NAMALWA (cell line): ENCODE data around the gene FIBCD1.
A peak's percentile ranks its signal among the peaks of the same experiment; 100 is the strongest.

Experiments used
- DNase-seq: peaks from one replicate; pipeline ENCODE4 v3.0.0-alpha.2; 2015; ENCODE audit warnings: low spot score

FIBCD1 gene

DNA sequence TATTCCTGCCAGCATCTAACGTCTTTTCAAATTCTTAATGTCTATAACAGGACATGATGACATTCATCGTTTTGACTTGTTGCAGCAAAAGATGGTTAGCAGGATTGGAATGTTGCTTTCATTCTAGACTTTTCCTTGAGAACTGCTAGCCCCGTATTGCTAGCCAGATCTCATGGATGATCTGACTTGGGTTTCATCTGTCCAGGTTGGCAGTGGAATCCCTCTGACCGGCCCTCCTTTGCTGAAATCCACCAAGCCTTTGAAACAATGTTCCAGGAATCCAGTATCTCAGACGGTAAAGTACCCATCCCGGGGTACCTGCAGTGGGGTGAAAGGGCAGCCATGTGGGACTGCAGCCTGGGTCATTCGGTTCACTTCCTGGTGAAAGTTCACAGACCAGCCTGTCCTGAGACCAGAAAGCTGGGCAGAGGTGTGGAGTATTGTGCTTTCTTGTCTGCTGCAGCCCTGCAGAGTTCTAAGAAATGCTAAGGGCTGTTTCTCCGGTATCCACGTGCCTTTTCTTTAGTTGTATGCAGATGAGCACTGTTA, 59.1 kb downstream of the FIBCD1 start:
- DNase-seq: no peak

DNA sequence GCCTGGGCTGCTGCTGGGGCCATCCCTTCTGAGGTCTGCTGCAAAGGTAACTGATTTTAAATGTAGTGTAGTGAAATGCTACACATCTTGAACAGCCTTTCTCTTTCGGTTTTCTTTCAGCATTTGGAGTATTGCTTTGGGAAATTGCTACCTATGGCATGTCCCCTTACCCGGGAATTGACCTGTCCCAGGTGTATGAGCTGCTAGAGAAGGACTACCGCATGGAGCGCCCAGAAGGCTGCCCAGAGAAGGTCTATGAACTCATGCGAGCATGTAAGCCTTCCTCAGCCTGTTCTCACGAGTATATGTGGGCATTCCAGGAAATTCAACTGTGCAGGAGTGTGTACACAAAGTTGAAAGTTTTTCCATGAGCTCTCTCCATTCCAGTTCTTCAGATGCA, 60.8 kb downstream of the FIBCD1 start:
- no peak for DNase-seq

- DNase-seq: no peak
Measured at GRCh38 chr9:130877300-130877699, 61.7 kb downstream of the FIBCD1 start.

GRCh38 chr9:130874783-130875182, 64.3 kb downstream of the FIBCD1 start:
- DNase-seq: no peak

- no peak for DNase-seq
Measured at GRCh38 chr9:130873966-130874365, 65.1 kb downstream of the FIBCD1 start.

DNA sequence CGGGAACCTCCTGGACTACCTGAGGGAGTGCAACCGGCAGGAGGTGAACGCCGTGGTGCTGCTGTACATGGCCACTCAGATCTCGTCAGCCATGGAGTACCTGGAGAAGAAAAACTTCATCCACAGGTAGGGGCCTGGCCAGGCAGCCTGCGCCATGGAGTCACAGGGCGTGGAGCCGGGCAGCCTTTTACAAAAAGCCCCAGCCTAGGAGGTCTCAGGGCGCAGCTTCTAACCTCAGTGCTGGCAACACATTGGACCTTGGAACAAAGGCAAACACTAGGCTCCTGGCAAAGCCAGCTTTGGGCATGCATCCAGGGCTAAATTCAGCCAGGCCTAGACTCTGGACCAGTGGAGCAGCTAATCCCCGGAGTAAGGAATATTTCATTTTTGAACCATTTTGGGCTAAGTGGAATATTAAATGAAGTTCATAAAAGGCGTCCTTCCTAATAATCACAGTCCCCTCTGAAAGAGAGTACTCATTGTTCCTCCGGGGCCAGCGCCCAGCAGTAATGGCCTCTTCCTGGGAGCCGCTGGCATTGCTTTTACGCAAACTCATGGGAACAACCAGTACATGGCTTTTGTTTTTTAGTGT, 66.0 kb downstream of the FIBCD1 start:
- no peak for DNase-seq

- DNase-seq: no peak
Measured at GRCh38 chr9:130872508-130872907, 66.5 kb downstream of the FIBCD1 start.

GRCh38 chr9:130872093-130872492, 67.0 kb downstream of the FIBCD1 start:
- no peak for DNase-seq

DNA sequence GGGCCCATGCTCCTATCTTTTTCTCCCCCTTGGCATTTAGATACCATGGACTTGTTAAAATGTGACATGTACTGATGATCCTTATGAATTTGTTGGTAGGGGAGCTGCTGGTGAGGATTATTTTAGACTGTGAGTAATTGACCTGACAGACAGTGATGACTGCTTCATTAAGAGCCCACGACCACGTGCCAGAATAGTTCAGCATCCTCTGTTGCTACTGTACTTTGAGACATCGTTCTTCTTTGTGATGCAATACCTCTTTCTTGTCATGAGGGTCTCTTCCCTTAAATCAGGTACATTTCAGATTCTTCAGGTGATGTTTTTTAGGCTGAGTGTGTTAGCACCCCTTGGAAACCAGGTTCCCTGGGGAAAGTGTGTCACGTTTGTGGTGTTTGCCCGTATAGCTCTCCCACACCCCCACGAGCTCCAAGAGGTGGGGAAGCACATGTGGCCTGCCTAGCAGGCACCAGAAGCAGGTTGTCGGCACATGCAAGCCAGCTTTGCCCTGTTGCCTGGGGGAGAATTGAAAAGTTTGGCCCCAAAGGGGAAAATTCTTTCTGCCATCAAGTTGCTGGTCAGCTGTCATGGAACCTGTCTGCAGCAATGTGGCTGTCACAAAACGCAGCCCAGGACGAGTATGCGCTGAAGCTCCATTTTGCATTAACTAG, 67.5 kb downstream of the FIBCD1 start:
- DNase-seq: no peak

DNA sequence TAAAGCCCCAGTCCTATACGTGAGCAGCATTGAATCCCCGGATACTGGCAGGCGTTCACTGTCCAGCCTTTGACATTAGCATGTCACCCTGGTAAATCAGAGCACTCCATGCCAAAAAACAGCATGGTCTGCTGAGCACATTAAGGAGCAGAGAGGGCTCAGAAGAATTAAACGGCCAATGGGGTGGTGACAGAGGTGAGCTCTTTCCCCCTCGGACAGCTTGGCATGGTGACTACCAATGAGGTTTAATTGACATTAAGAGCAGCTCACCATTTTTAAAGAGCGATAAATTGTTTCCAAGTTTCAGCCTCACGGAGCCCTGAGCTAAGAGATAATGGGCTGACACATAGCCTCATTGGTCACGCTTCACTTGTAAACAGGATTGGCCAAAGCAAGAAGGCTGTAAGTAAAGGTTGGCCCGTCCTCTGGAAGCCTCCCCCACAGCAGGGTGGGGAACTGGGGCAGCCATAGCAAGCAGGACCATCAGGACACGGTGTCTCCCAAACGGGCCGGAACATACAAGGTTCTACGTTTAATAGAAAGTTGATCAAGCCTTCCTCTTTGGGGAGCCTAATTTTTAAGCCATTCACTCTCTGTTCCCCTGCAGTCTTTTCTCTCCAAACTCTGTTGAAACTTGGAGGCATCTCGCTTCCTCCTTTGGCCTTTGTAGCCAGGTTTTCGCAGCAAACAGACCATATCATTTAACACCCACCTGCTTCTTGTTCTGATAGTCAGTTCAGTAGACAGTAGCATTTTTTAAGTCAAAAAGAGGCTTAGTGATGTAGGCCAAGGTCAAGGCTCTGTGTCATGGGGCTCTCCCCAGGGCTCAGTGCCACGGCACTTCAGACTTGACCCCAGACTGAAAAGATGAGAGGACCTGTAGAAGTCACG, 68.3 kb downstream of the FIBCD1 start:
- DNase-seq: no peak

DNA sequence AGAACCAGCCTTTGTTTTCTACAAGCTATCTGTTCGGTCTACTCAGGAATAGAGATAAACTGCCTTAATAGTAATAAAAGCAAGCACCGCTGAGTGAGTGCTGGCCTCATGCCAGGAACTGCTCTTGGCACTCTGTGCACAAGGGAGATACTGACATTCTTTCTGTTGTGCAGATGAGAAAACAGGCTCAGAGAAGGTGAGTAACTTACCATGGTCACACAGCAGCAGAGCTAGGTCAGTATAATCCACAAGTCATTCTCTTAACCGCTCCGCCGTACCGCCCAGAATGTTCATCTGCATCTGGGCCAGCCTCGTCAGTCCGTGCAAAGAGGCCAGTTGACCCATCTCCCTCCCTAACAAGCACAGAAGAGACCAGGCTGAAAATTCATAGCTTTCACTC, 69.8 kb downstream of the FIBCD1 start:
- peak; percentile 19 for DNase-seq

GRCh38 chr9:130868230-130868629, 70.8 kb downstream of the FIBCD1 start:
- no peak for DNase-seq

DNA sequence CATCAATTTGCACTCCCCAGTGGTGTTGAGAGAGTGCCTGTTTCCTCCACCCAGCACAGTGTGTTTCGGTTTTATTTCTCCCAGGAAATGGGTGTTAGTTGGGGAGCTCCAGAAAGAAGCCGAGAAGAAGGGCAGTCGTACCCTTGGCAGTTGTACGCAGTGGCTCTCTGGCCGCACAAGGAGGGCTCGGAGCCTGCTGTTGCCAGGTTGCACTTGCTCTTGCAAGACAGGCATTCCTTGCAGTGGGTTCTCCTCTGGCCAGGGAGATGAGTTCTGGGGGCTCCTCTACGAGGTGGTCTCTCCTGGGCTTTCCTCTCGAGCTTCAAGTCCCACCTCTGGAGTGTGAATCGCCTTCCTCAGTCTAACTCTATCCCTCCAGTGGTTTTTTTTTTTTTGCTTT, 71.5 kb downstream of the FIBCD1 start:
- no peak for DNase-seq

DNA sequence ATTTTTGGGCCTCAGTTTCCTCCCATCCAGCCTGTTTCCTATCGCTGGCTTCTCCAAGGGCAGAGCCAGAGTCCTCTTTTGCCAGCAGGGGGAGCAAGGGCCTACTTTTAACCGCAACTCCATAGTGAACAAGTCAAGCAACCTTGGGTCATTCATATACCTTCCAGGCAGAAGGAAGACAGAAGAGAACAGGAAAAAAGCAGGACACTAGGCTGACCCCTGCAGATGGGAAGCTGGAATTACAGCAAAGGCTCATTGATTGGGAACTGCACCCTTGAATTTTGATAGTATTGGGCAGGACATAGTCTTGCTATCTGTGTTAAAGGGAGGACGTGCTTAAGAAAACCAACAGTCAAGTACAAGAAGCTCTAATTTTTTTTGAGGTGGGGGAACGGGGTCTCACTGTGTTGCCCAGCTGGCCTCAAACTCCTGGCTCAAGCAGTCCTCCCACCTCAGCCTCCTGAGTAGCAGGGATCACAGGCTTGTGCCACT, 72.5 kb downstream of the FIBCD1 start:
- peak; percentile 79 for DNase-seq

DNA sequence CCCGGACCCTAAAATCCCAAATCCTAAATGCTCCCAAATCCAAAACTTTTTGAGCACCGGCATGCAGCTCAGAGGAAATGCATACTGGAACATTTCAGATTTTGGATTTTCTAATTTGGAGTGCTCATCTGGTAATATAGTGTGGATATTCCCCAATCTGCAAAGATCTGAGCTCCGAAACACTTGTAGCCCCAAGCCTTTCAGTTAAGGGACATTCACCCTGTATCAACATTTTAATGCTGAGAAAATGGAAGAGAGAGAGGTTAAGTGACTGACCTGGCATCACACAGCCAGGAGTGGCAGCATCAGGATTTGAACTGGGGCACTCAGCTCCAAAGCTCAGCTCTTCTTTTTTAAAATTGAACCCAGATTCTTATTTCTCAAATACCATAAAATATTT, 73.1 kb downstream of the FIBCD1 start:
- no peak for DNase-seq

GRCh38 chr9:130864541-130864940, 74.5 kb downstream of the FIBCD1 start:
- no peak for DNase-seq

DNA sequence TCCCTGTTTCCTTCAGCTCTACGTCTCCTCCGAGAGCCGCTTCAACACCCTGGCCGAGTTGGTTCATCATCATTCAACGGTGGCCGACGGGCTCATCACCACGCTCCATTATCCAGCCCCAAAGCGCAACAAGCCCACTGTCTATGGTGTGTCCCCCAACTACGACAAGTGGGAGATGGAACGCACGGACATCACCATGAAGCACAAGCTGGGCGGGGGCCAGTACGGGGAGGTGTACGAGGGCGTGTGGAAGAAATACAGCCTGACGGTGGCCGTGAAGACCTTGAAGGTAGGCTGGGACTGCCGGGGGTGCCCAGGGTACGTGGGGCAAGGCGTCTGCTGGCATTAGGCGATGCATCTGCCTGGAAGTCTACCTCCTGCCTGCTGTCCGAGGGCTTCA, 76.3 kb downstream of the FIBCD1 start:
- DNase-seq: no peak

DNA sequence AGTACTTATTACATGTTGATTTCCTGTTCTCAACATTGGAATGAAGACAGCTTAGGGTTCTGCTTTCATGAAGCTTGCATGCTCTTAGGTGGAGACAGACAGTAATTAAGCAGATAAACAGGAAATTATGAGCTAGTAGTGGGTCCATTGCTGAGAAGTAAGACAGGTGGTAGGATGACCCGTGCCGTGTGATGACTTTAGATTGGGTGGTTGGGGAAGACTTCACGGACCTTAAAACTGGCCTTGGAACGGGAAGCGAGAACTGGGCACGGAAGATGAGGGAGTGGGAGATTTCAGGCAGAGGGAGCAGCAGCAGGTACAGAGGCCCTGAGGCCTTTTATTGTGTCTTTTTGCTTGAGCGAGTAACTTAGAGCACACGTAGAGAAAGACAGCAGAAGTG, 76.8 kb downstream of the FIBCD1 start:
- DNase-seq: no peak

- DNase-seq: no peak
Measured at GRCh38 chr9:130861372-130862180, 77.5 kb downstream of the FIBCD1 start.

DNA sequence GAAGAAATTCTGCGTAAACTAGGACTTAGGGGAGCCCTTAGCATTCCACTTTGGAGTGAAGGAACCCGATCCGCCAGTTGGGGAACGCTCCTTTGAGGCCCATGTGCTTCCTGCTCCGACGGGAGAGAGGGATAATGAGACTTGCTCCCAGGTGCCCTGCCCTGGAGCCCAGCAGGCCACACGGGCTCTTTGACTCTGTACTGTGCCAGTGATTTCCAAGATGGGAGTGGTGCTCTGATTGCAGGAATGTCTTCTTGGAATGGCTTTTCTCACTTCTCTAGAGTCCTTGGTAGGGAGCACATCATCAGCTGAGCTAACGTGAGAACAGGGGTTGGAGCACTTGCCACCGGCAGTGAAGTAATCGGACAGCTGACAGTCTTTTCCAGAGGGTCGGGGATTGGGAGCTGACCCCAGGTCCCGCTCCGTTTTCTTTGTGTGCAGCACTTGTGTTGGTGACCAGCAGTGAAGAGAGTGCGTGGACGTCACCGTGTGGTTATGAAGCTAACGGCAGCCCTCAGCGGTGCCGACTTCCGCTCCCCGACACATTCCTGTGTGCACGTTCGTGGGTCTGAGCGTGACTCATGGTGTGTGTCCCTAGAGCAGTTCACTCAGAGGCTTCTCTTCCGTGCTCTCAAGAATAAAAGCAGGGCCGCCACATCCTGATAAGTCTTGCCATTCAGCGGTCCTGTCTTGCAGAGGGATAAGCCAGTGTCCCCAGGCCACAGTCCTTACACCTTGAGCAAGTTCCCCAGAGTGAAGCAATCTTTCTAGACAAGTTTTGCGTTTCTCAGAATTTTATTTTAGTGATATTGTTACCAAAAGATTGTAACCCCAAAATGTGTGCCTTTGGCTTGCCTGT, 78.4 kb downstream of the FIBCD1 start:
- DNase-seq: no peak
